IMR-90 (cell line): Measurements from ENCODE around the gene PPP1CB.

Experiments
- BHLHE40 ChIP-seq: fragments of 150-350 bp; IDR thresholded peaks from 2 replicates; pipeline ENCODE4 v1.6.1; 2016; ENCODE audit warnings: mild to moderate bottlenecking, low read depth, low read length
- MAFK ChIP-seq: IDR thresholded peaks from 2 replicates; pipeline ENCODE4 v1.6.1; 2012; ENCODE audit warnings: low read depth, low read length, improper control_type of control experiment
- POLR2A ChIP-seq: IDR thresholded peaks from 2 replicates; pipeline ENCODE4 v1.6.1; 2012; ENCODE audit warnings: mild to moderate bottlenecking, low read depth, low read length
- RCOR1 ChIP-seq: IDR thresholded peaks from 2 replicates; pipeline ENCODE4 v1.6.1; 2012; ENCODE audit warnings: mild to moderate bottlenecking, low read length, improper control_type of control experiment; ENCODE audit not compliant: insufficient replicate concordance
- RFX5 ChIP-seq: IDR thresholded peaks from 2 replicates; pipeline ENCODE4 v1.8.0; 2012; ENCODE audit warnings: low read depth, mild to moderate bottlenecking, low read length, moderate library complexity
- SMC3 ChIP-seq: fragments of 150-350 bp; IDR thresholded peaks from 2 replicates; pipeline ENCODE4 v1.6.1; 2016; ENCODE audit warnings: low read depth, mild to moderate bottlenecking, antibody characterized with exemption, low read length, moderate library complexity
- TF ChIP-seq, protein P1 (sequence below): conservative IDR thresholded peaks from 2 replicates; pipeline ENCODE4 v1.5.1; 2012; ENCODE audit warnings: mild to moderate bottlenecking, low read depth, low read length, improper control_type of control experiment
- TF ChIP-seq, protein P2 (sequence below): fragments of 150-350 bp; IDR thresholded peaks from 2 replicates; pipeline ENCODE4 v1.6.1; 2016; ENCODE audit warnings: low read depth, mild to moderate bottlenecking, low read length, moderate library complexity, borderline replicate concordance

DNA sequence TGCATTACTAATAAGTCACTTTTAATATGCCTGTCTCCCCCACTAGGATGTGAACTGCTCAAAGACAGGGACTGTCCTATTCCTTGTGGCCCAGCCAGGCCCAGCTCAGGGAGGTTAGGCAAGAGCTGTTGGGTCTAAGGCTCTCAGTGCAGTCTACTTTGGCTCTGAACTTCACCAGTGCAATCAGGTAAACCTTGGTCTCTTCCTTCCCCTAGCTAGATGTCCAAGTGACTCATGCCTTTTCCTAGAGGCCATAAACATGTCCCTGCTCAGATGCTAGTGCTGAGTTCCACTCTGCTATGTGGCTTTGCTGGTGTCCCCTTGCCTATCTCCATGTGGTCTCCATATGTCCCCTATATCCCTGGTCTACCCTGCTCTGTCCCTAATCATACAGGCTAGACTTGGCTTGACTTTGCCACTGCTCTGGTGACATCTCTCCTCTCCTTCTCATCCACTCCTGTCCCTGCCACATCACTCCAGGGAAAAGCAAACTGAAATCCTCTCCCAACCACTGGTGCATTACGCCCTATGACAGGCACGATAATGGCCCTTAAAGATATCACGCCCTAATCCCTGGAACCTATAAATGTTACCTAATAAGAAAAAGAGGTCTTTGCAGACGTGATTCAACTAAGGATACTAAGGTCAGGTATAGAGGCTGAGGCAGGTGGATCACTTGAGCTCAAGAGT, 45.7 kb upstream of the PPP1CB start:
- TF ChIP-seq, protein P1, sequence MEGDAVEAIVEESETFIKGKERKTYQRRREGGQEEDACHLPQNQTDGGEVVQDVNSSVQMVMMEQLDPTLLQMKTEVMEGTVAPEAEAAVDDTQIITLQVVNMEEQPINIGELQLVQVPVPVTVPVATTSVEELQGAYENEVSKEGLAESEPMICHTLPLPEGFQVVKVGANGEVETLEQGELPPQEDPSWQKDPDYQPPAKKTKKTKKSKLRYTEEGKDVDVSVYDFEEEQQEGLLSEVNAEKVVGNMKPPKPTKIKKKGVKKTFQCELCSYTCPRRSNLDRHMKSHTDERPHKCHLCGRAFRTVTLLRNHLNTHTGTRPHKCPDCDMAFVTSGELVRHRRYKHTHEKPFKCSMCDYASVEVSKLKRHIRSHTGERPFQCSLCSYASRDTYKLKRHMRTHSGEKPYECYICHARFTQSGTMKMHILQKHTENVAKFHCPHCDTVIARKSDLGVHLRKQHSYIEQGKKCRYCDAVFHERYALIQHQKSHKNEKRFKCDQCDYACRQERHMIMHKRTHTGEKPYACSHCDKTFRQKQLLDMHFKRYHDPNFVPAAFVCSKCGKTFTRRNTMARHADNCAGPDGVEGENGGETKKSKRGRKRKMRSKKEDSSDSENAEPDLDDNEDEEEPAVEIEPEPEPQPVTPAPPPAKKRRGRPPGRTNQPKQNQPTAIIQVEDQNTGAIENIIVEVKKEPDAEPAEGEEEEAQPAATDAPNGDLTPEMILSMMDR, result no peak
- TF ChIP-seq RCOR1 (no peak), MAFK (no peak), POLR2A (no peak), BHLHE40 (no peak), RFX5 (no peak), SMC3 (no peak)
- TF ChIP-seq, protein P2, sequence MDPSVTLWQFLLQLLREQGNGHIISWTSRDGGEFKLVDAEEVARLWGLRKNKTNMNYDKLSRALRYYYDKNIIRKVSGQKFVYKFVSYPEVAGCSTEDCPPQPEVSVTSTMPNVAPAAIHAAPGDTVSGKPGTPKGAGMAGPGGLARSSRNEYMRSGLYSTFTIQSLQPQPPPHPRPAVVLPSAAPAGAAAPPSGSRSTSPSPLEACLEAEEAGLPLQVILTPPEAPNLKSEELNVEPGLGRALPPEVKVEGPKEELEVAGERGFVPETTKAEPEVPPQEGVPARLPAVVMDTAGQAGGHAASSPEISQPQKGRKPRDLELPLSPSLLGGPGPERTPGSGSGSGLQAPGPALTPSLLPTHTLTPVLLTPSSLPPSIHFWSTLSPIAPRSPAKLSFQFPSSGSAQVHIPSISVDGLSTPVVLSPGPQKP, result no peak
